Measurements from ENCODE around the gene UBASH3A. TPM values are rescaled to one million over a fixed set of nuclear protein-coding genes. Genes with fewer than 3 reads are reported as not detected.

Gene UBASH3A
- total RNA-seq = 10 to 100 TPM in 1 of 4 donors, 1 to 10 TPM in 3; 3.9 to 14.0 (median 5.3) TPM

DNA sequence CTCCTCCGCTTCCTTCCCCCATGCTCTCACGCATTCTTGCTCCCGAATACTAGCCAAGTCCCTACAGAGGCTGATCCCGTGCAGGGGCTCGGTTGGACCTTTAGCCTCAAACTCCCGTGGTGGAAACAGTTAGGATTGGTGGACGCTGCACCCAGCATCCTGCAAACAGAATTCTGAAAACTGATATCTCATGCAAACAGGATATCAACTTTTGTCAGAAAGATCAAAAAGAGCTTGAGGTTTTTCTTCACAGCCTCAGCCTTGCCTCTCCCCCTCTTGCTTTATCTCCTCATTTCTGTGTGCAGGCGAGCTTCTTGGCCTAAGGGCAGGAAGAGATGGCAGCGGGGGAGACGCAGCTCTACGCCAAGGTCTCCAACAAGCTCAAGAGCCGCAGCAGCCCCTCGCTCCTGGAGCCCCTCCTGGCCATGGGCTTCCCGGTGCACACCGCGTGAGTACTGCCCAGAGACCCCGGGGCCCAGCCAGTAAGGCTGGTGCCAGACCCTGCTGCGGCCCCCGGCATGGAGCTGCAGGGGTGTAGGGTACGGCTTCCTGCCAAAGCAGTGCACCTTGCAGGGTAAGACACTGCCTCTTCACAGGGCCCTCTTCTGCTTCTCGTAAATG is at the start of gene UBASH3A:
Gene UBASH3A (plus strand): TSS at position 292 of the 621 bp plus-strand sequence. CDS start 44 bp downstream, at position 336.
- peak within 1 kb of the TSS; percentile 25 to 37 (median 34) for H3K4me3 ChIP-seq
- no peaks in the 10 kb centered on the region for H3K27me3 ChIP-seq
- no peak for TF ChIP-seq POLR2A (IDR thresholded peaks at IDR 0.05)
- TF ChIP-seq, protein P1, sequence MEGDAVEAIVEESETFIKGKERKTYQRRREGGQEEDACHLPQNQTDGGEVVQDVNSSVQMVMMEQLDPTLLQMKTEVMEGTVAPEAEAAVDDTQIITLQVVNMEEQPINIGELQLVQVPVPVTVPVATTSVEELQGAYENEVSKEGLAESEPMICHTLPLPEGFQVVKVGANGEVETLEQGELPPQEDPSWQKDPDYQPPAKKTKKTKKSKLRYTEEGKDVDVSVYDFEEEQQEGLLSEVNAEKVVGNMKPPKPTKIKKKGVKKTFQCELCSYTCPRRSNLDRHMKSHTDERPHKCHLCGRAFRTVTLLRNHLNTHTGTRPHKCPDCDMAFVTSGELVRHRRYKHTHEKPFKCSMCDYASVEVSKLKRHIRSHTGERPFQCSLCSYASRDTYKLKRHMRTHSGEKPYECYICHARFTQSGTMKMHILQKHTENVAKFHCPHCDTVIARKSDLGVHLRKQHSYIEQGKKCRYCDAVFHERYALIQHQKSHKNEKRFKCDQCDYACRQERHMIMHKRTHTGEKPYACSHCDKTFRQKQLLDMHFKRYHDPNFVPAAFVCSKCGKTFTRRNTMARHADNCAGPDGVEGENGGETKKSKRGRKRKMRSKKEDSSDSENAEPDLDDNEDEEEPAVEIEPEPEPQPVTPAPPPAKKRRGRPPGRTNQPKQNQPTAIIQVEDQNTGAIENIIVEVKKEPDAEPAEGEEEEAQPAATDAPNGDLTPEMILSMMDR (IDR thresholded peaks at IDR 0.05) = no peak
- no peaks in the 10 kb centered on the region for H3K36me3 ChIP-seq
- H3K27ac ChIP-seq = peak within 1 kb of the TSS; percentile 57 to 76 (median 68)
- H3K4me1 ChIP-seq = no peaks in the 10 kb centered on the region
- H3K9me3 ChIP-seq = peaks cover 0 to 3% (median 0%) of the 10 kb centered on the region in 4 donors
- peak in 2 of 3 donors; percentile 40 to 64 for DNase-seq

DNA sequence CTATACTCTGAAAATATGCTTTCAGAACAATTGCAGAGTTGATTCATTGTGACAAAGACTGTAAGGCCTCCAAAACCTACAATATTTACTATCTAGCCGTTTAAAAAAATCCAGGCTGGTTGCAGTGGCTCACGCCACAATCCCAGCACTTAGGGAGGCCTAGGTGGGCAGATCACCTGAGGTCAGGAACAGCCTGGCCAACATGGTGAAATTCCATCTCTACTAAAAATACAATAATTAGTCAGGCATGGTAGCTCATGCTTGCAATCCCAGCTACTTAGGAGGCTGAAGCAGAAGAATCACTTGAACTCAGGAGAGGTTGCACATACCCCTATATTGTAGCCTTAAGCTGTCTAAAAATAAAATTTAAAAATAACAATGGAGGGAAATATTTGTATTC is 47.7 kb upstream of the UBASH3A start:
- Histone ChIP-seq H3K9me3 (peaks cover 0 to 5% (median 0%) of the 10 kb centered on the region in 4 donors), H3K27ac (no peak overlapping the region), H3K4me1 (no peaks in the 10 kb centered on the region), H3K4me3 (no peak overlapping the region), H3K36me3 (no peaks in the 10 kb centered on the region), H3K27me3 (no peaks in the 10 kb centered on the region)
- DNase-seq = no peak
- no peak for TF ChIP-seq POLR2A (IDR thresholded peaks at IDR 0.05)
- TF ChIP-seq, protein P1 (IDR thresholded peaks at IDR 0.05) = no peak

- no peaks in the 10 kb centered on the region for H3K4me1 ChIP-seq
- no peak overlapping the region for H3K27ac ChIP-seq
- no peaks in the 10 kb centered on the region for H3K27me3 ChIP-seq
- TF ChIP-seq POLR2A (IDR thresholded peaks at IDR 0.05) = no peak
- TF ChIP-seq, protein P1 (IDR thresholded peaks at IDR 0.05) = no peak
- DNase-seq = peak in 1 of 3 donors; percentile 9
- H3K9me3 ChIP-seq = peaks cover 0 to 5% (median 0%) of the 10 kb centered on the region in 4 donors
- no peaks in the 10 kb centered on the region for H3K36me3 ChIP-seq
- H3K4me3 ChIP-seq = no peak overlapping the region
These were observed 47.1 kb upstream of the UBASH3A start for GRCh38 chr21:42356650-42357049.

DNA sequence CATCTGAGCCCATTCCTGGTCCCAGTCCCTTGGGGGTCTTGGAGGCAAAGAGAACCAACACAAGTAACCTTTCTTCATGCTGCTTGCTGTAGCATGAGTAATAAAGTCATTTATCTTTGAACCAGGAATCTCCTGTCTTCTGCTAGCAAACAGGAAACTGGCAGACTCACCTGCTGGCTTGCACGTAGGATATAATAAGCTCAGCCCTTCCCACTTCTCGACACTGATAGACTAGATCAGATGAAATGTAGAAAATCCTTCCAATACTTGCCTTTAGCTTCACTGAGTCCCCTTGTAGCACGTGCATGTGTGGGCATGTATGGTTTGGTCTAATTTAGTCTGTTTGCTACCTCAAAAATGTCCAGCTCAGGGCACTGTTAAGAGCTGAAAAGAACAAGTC is 46.4 kb upstream of the UBASH3A start:
- Histone ChIP-seq H3K27me3 (no peaks in the 10 kb centered on the region), H3K4me3 (no peak overlapping the region), H3K27ac (no peak overlapping the region), H3K36me3 (no peaks in the 10 kb centered on the region), H3K4me1 (no peaks in the 10 kb centered on the region), H3K9me3 (peaks cover 0 to 5% (median 0%) of the 10 kb centered on the region in 4 donors)
- DNase-seq = peak in 2 of 3 donors; percentile 18 to 24
- TF ChIP-seq, protein P1 (IDR thresholded peaks at IDR 0.05) = no peak
- no peak for TF ChIP-seq POLR2A (IDR thresholded peaks at IDR 0.05)

- Histone ChIP-seq H3K27ac (no peak overlapping the region), H3K27me3 (no peaks in the 10 kb centered on the region), H3K4me3 (no peak overlapping the region), H3K4me1 (no peaks in the 10 kb centered on the region), H3K36me3 (no peaks in the 10 kb centered on the region), H3K9me3 (peaks cover 0 to 5% (median 0%) of the 10 kb centered on the region in 4 donors)
- peak in 1 of 3 donors; percentile 13 for DNase-seq
- TF ChIP-seq, protein P1 (IDR thresholded peaks at IDR 0.05) = no peak
- TF ChIP-seq POLR2A (IDR thresholded peaks at IDR 0.05) = no peak
These were observed 45.4 kb upstream of the UBASH3A start for GRCh38 chr21:42358261-42358660.

All from Peyer's patch (tissue), 4 donors.